HG02840 (cell line): Measurements from ENCODE around the gene CUEDC1.
"Not testable (repeated sequence)": the region's sequence is repeated elsewhere in the genome, so short reads cannot be mapped to it uniquely, and the experiment has no call there.

Experiments used
- ATAC-seq: cut with Tn5 transposase; IDR thresholded peaks from one replicate; pipeline ENCODE4 v1.9.1; 2021; ENCODE audit warnings: mild to moderate bottlenecking, moderate library complexity, moderate number of reproducible peaks; ENCODE audit not compliant: unreplicated experiment, low FRiP score

CUEDC1 gene

GRCh38 chr17:57849874-57850754 lies 105.1 kb downstream of the CUEDC1 start, which contains the start of gene MRPS23:
Gene MRPS23 (minus strand): TSS chr17:57850044. CDS start chr17:57850010, 34 bp downstream.
- ATAC-seq: peak; percentile 96

DNA sequence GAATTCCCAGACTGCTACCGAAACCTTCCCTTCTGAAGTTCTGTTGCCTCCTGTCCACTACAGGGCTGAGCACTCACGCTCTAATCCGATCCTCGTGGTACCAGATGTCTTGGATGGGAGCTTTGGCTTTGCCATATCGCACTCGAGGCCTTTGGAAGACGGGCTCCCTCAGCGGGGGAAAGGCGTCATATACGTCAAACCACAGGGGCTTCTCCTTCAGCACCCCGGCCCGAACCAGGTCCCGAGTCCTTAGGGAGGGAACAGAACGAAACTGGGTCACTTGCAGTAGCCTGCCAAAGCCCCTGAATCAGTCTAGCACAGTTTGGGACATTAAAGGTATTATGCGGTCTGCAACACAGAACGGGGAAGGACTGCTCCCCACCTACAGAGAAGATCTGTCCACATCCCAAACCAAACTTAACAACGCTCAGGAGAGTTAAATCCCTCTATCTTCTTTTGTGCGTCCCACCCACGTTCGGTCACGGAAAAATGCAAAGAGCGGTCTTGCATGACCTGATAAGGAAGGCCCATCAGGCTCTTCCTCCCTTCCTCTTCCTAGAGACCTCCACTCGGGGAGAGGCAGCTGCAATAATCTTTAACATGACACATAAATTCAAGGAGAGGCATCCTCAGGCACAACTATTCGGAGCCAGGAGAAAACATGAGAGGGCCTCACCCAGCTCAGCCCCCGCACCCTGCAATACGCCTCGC lies 105.9 kb downstream of the CUEDC1 start:
- ATAC-seq: no peak

DNA sequence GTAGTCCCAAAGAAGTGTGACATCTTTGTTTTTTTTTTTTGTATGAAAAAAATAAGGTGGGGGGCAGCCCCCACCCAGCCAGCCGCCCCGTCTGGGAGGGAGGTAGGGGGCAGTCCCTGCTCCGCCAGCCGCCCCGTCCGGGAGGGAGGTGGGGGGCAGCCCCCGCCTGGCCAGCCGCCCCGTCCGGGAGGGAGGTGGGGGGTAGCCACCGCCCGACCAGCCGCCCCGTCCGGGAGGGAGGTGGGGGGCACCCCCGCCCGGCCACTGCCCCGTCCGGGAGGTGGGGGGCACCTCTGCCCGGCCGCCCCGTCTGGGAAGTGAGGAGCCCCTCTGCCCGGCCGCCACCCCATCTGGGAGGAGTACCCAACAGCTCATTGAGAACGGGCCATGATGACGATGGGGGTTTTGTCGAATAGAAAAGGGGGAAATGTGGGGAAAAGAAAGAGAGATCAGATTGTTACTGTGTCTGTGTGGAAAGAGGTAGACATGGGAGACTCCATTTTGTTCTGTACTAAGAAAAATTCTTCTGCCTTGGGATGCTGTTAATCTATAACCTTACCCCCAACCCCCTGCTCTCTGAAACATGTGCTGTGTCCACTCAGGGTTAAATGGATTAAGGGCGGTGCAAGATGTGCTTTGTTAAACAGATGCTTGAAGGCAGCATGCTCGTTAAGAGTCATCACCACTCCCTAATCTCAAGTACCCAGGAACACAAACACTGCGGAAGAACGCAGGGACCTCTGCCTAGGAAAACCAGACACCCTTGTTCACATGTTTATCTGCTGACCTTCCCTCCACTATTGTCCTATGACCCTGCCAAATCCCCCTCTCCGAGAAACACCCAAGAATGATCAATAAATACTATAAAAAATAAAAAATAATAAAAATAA lies 108.9 kb downstream of the CUEDC1 start:
- not testable (repeated sequence) for ATAC-seq

GRCh38 chr17:57842280-57842679 lies 112.9 kb downstream of the CUEDC1 start:
- ATAC-seq: no peak

DNA sequence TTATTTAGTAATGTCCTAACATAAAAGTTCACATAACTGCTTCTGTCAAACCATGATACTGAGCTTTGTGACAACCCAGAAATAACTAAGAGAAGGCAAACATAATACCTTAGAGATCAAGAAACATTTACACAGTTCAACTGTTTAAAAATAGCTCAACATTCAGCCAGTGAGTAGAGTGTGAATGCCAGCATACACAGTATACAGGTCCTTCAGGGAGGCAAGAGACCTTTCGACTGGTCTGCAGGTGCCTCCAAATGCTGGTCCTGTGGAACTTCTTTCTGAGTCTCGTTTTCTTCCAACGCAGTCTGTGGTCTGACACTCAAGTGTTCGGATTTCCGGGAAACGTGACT lies 115.7 kb downstream of the CUEDC1 start:
- no peak for ATAC-seq

- no peak for ATAC-seq
These were observed 116.2 kb downstream of the CUEDC1 start for GRCh38 chr17:57838857-57839570.

- no peak for ATAC-seq
These were observed 116.8 kb downstream of the CUEDC1 start for GRCh38 chr17:57838453-57838852.

DNA sequence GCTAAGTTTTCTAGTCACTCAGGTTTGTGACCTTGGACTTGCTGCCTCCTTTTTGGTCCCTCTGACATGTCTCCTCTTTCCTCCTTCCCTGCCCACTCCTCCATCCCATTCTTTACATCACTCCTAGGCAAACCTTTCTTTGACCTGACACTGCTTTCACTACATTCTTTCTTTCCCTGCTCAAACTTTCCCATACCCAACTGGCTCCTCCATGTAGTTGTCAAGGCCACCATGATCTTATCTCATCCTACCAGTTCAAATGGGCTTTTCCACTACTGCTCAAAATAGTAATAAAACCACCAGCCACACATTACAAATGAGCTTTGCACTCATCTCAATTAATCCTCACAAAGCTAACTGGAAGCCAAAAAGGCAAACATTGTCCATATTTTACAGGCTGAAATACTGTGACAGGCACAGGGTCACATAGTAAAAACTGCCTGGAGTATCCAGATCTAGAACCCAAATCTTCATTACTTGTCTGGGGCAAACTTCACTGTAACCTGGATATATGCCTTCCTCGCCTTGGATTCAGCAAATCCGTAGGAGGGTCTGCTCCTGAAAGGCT lies 119.8 kb downstream of the CUEDC1 start:
- ATAC-seq: no peak

DNA sequence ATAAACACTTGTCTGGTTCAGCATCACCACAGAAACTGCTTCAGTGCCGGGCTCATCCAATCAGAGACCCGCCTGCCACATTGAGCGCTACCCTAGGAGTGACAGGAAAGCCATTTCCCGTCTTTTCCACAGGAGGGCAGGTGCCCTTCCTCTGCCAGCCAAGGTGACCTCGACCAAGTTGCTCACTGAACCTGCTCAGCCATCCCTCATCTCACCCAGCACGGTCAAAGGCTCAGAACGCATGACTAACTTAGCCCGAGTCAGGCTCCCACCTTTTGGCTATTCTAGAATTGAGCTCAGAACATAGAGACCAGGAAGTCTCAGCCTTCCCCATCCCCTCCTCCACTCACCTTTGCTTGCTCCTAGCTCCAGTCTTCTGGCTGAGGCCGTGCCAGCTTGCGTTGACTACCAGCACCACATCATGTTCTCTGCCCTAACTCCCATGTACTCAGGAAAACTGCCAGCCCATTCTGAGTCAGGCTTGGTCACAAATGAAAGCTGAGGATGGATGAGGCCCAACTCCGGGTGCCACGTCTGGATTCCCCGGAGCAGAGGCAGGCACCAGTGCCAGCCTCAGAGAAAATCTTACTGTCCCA lies 121.0 kb downstream of the CUEDC1 start:
- no peak for ATAC-seq

GRCh38 chr17:57833179-57833939 lies 121.9 kb downstream of the CUEDC1 start:
- no peak for ATAC-seq

DNA sequence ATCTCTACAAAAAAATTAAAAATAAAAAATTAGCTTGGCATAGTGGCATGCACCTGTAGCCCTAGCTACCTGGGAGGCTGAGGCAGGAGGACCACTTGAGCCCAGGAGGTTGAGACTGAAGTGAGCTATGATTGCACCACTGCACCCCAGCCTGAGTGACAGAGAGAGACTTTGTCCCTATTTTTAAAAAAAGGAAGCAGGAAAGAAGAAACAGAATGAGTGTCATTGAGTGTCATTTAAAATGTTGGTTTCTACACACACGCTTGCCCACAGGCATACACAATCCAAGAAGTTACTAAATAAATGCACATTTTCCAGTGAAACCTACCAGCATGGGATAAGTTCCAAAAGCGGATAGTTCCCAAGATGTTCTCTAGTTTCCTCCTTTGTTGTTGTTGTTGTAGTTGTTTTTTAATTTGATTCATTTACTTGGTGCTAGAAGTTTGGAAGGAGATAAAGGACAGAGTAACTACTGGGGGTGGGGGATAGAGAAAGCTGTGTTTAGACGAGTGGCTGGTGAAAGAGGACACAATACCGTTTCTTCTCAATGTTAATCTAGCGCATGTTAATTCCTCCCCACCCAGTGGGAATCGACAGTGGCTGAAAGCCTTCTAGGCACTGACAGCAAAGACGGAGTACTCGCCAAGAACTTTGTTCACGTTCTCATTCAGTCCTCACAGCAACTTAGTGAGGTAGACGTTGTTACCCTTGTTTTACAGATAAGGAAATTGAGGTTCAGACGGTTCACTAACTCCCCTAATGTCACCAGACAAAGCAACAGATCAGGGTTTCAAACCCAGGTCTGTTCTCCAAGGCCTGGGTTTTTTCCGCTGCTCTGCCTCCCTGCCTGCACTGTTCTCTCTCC lies 122.7 kb downstream of the CUEDC1 start:
- ATAC-seq: no peak

GRCh38 chr17:57830880-57831279 lies 124.3 kb downstream of the CUEDC1 start:
- no peak for ATAC-seq

- no peak for ATAC-seq
These were observed 131.5 kb downstream of the CUEDC1 start for GRCh38 chr17:57823469-57824401.

DNA sequence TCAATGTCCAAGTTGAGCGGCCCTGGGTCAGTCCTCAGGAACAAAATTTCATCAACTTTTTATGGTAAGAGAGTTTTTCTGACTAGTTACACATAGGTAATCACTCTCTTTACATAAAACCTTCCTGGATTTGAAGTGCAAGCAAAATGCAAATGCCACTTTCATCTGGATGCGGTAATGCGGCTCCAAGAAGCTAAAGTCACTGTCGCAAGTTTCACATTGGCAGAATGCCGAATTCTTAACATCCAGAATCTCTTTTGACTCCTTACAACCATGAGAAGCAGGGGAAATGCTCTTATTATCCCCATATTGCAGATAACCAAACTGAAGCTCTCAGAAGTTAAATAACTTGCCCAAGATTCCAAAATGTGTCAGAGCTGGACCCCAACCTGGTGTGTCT lies 135.3 kb downstream of the CUEDC1 start:
- ATAC-seq: no peak

DNA sequence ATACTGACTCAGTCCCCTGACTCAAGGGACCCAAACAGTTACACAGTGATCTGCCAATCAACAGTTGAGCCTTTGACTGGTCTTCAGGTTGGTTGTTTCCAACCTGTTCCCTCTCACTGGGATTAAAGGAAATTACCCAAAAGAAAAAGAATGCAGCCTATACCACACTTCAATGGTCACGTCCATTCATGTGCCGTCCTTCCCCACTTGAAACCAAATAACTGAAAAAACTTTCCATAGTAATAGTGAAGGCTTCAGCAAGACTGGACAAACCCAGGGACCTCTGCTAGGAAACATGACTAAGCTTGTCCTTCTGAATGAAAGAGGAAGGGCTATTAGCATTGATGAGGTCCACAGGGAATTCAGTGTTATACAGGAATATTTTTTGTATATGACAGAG lies 135.9 kb downstream of the CUEDC1 start:
- no peak for ATAC-seq

GRCh38 chr17:57818066-57818465 lies 137.1 kb downstream of the CUEDC1 start:
- ATAC-seq: no peak

DNA sequence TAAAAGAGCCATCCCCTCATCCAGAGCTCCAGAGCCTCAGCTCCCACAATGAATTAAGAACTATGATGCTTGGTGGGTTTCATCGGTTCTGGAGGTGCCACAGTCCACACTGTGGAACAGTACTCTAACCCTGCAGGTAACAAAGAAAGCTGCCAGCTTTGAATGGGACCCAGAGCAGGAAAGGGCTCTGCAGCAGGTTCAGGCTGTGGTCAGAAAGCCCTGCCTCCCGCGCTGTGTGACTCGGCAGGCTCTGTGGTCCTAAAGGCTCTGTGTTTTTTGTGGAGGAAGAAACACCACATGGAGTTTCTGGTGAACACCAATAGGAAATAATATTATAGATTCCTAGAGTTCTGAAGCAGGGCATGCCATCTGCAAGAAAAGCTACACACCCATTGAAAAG lies 137.9 kb downstream of the CUEDC1 start:
- no peak for ATAC-seq
